IMR-90 (cell line): ENCODE measurements around the gene PITRM1. TPM values are rescaled to one million over a fixed set of nuclear protein-coding genes. Genes with fewer than 3 reads are reported as not detected.

Experiments
- ATAC-seq: fragments of 200-7000 bp; cut with Tn5 transposase; 2 replicates; pipeline ENCODE4 v1.9.1; 2020; ENCODE audit warnings: low read depth, mild to moderate bottlenecking, moderate library complexity
- BruUV-seq: library from RNA; stranded (reverse); fragments of 400-500 nt; replicated peaks from 2 replicates; lab custom pipeline; 2021; lab: Mats Ljungman, UMichigan
- CTCF ChIA-PET: fragments of 300-600 bp; formaldehyde crosslinking; extraction: SDS; loops from one replicate; lab custom pipeline; 2021; ENCODE audit warnings: antibody characterized with exemption; lab: Yijun Ruan, JAX
- POLR2A ChIA-PET: fragments of 300-600 bp; sonication (Branson Sonifier 250); formaldehyde crosslinking; loops from one replicate; lab custom pipeline; 2022; ENCODE audit warnings: antibody characterized with exemption; ENCODE audit not compliant: unreplicated experiment; lab: Charles Lee
- DNase-seq: peaks from one replicate; pipeline ENCODE4 v3.0.0; 2013
- H2AFZ ChIP-seq: replicated peaks from 2 replicates; pipeline ENCODE3; 2013; ENCODE audit warnings: low read length, mild to moderate bottlenecking; ENCODE audit not compliant: poor library complexity
- H2AK5ac ChIP-seq: 2 replicates; pipeline ENCODE4 v1.6.1; 2013; ENCODE audit warnings: low read depth, low read length, inconsistent platforms
- H2AK9ac ChIP-seq: replicated peaks from 2 replicates; pipeline ENCODE3; 2013; ENCODE audit warnings: mild to moderate bottlenecking, low read depth, low read length, moderate library complexity; ENCODE audit not compliant: poor library complexity
- H2BK120ac ChIP-seq: 2 replicates; pipeline ENCODE4 v1.6.1; 2013; ENCODE audit warnings: low read depth, low read length, inconsistent platforms
- H2BK15ac ChIP-seq: 3 replicates; pipeline ENCODE4 v1.6.1; 2013; ENCODE audit warnings: low read depth, low read length, inconsistent platforms
- H2BK20ac ChIP-seq: 2 replicates; pipeline ENCODE4 v1.6.1; 2013; ENCODE audit warnings: low read depth, mild to moderate bottlenecking, inconsistent platforms, low read length, moderate library complexity
- H2BK5ac ChIP-seq: 2 replicates; pipeline ENCODE4 v1.6.1; 2013; ENCODE audit warnings: mild to moderate bottlenecking, low read depth, low read length, inconsistent platforms; ENCODE audit not compliant: poor library complexity, severe bottlenecking
- H3K14ac ChIP-seq: replicated peaks from 2 replicates; pipeline ENCODE4 v1.6.1; 2013; ENCODE audit warnings: low read depth, low read length, inconsistent platforms
- H3K18ac ChIP-seq: 2 replicates; pipeline ENCODE4 v1.6.1; 2013; ENCODE audit warnings: low read depth, low read length, control low read depth
- H3K23ac ChIP-seq: 2 replicates; pipeline ENCODE4 v1.6.1; 2013; ENCODE audit warnings: low read depth, low read length, inconsistent platforms
- H3K27ac ChIP-seq: 2 replicates; pipeline ENCODE4 v1.5.1; 2013; ENCODE audit warnings: mild to moderate bottlenecking, control low read depth, low read length; ENCODE audit not compliant: insufficient read depth
- H3K27me3 ChIP-seq: 2 replicates; pipeline ENCODE4 v1.6.1; 2013; ENCODE audit warnings: low read length; ENCODE audit not compliant: control insufficient read depth, insufficient read depth
- H3K36me3 ChIP-seq: 2 replicates; pipeline ENCODE4 v1.6.1; 2013; ENCODE audit warnings: low read length, mixed read lengths; ENCODE audit not compliant: control insufficient read depth, insufficient read depth
- H3K4ac ChIP-seq: 2 replicates; pipeline ENCODE4 v1.6.1; 2013; ENCODE audit warnings: low read depth, low read length, inconsistent platforms
- H3K4me1 ChIP-seq: 2 replicates; pipeline ENCODE4 v1.6.1; 2013; ENCODE audit warnings: low read length, mixed read lengths; ENCODE audit not compliant: control insufficient read depth, insufficient read depth
- H3K4me2 ChIP-seq: 2 replicates; pipeline ENCODE4 v1.6.1; 2013; ENCODE audit warnings: low read depth, mild to moderate bottlenecking, control low read depth, low read length, moderate library complexity
- H3K4me3 ChIP-seq: 2 replicates; pipeline ENCODE4 v1.5.1; 2013; ENCODE audit warnings: low read depth, mild to moderate bottlenecking, control low read depth, low read length, moderate library complexity; ENCODE audit not compliant: insufficient read depth
- H3K56ac ChIP-seq: 2 replicates; pipeline ENCODE4 v1.6.1; 2013; ENCODE audit warnings: low read length, inconsistent platforms; ENCODE audit not compliant: insufficient read depth; ENCODE audit errors: extremely low read depth
- H3K79me1 ChIP-seq, 2 experiments: 2 replicates each; pipeline ENCODE4 v1.6.1; 2013; ENCODE audit warnings: low read length in 2 of 2, inconsistent platforms in 1 of 2, low read depth in 1 of 2
- H3K9ac ChIP-seq: 2 replicates; pipeline ENCODE4 v1.6.1; 2013; ENCODE audit warnings: low read depth, low read length, control low read depth
- H3K9me1 ChIP-seq: 2 replicates; pipeline ENCODE4 v1.6.1; 2013; ENCODE audit warnings: low read length, inconsistent platforms; ENCODE audit not compliant: insufficient read depth
- H3K9me3 ChIP-seq: 2 replicates; pipeline ENCODE4 v1.6.1; 2013; ENCODE audit warnings: low read length; ENCODE audit not compliant: control insufficient read depth, insufficient read depth
- H4K20me1 ChIP-seq: 2 replicates; pipeline ENCODE4 v1.6.1; 2013; ENCODE audit warnings: low read length, inconsistent platforms; ENCODE audit not compliant: insufficient read depth
- H4K5ac ChIP-seq: 2 replicates; pipeline ENCODE4 v1.6.1; 2013; ENCODE audit warnings: mild to moderate bottlenecking, low read depth, low read length, control low read depth
- H4K8ac ChIP-seq, 2 experiments: 2 replicates each; pipeline ENCODE4 v1.6.1; 2013; ENCODE audit warnings: low read depth in 2 of 2, low read length in 2 of 2, control low read depth in 1 of 2, inconsistent platforms in 1 of 2
- H4K91ac ChIP-seq: 2 replicates; pipeline ENCODE4 v1.6.1; 2013; ENCODE audit warnings: low read depth, low read length, inconsistent platforms; ENCODE audit not compliant: insufficient read depth
- BHLHE40 ChIP-seq: fragments of 150-350 bp; IDR thresholded peaks from 2 replicates; pipeline ENCODE4 v1.6.1; 2016; ENCODE audit warnings: mild to moderate bottlenecking, low read depth, low read length
- CEBPB ChIP-seq: IDR thresholded peaks from 2 replicates; pipeline ENCODE4 v1.6.1; 2012; ENCODE audit warnings: low read depth, low read length, improper control_type of control experiment
- FOS ChIP-seq: fragments of 150-350 bp; IDR thresholded peaks from 2 replicates; pipeline ENCODE4 v1.6.1; 2016; ENCODE audit warnings: low read depth, low read length
- MAFK ChIP-seq: IDR thresholded peaks from 2 replicates; pipeline ENCODE4 v1.6.1; 2012; ENCODE audit warnings: low read depth, low read length, improper control_type of control experiment
- MAZ ChIP-seq: IDR thresholded peaks from 2 replicates; pipeline ENCODE4 v1.6.1; 2012; ENCODE audit warnings: low read depth, mild to moderate bottlenecking, low read length, improper control_type of control experiment, moderate library complexity, borderline replicate concordance
- MXI1 ChIP-seq: IDR thresholded peaks from 2 replicates; pipeline ENCODE4 v1.6.1; 2012; ENCODE audit warnings: low read depth, mild to moderate bottlenecking, low read length, moderate library complexity, borderline replicate concordance
- NFE2L2 ChIP-seq: fragments of 150-350 bp; IDR thresholded peaks from 2 replicates; pipeline ENCODE4 v1.6.1; 2016; ENCODE audit warnings: low read depth, mild to moderate bottlenecking, low read length
- POLR2A ChIP-seq: IDR thresholded peaks from 2 replicates; pipeline ENCODE4 v1.6.1; 2012; ENCODE audit warnings: mild to moderate bottlenecking, low read depth, low read length
- RAD21 ChIP-seq: IDR thresholded peaks from 2 replicates; pipeline ENCODE4 v1.6.1; 2012; ENCODE audit warnings: low read length, improper control_type of control experiment
- RFX5 ChIP-seq: IDR thresholded peaks from 2 replicates; pipeline ENCODE4 v1.8.0; 2012; ENCODE audit warnings: low read depth, mild to moderate bottlenecking, low read length, moderate library complexity
- WGBS, 2 experiments: methylation state at CpG; one replicate each; pipeline versions ENCODE4 v1.1.5 to v1.1.7; 2013; ENCODE audit warnings: missing lambda C conversion rate in 2 of 2; ENCODE audit not compliant: insufficient read length in 1 of 2; ENCODE audit errors: extremely low coverage in 2 of 2; 5-methylcytosine and 5-hydroxymethylcytosine counted together
- dilution Hi-C: fragments of 300-500 bp; cut with HindIII; formaldehyde crosslinking; loops from one replicate; pipeline ENCODE4 v1.14.3; 2018; ENCODE audit warnings: low sequenced_read_pairs; ENCODE audit not compliant: unreplicated experiment
- in situ Hi-C: fragments of 300-500 bp; cut with MboI; formaldehyde crosslinking; loops from 3 replicates; pipeline ENCODE4 v1.14.3; 2019; ENCODE audit warnings: low sequenced_read_pairs, inconsistent platforms, mixed read lengths
- intact Hi-C: fragments of 100-400 bp; cut with micrococcal nuclease; formaldehyde crosslinking; loops from 2 replicates; pipeline ENCODE4 v1.10.0; 2022
- polyA plus RNA-seq, 3 experiments: library from polyadenylated mRNA; depleted of rRNA; stranded (reverse); fragments of >200 nt; gene quantifications; 2 replicates each; pipeline ENCODE4 v1.2.3, GENCODE V29; 2012; ENCODE audit warnings: low replicate concordance in 1 of 3
- total RNA-seq: library from RNA; depleted of rRNA; stranded (reverse); fragments of >200 nt; gene quantifications from 2 replicates; pipeline ENCODE4 v1.2.3, GENCODE V29; 2012
- TF ChIP-seq, protein P1 (sequence below): fragments of 150-350 bp; IDR thresholded peaks from 2 replicates; pipeline ENCODE4 v1.6.1; 2016; ENCODE audit warnings: low read depth, mild to moderate bottlenecking, low read length, moderate library complexity, borderline replicate concordance
- TF ChIP-seq, protein P2 (sequence below): fragments of 150-350 bp; IDR thresholded peaks from 2 replicates; pipeline ENCODE4 v1.6.1; 2017; ENCODE audit warnings: mild to moderate bottlenecking, antibody characterized with exemption, low read length, low read depth
- TF ChIP-seq, protein P3 (sequence below): conservative IDR thresholded peaks from 2 replicates; pipeline ENCODE4 v1.5.1; 2012; ENCODE audit warnings: mild to moderate bottlenecking, low read depth, low read length, improper control_type of control experiment

The PITRM1 gene
- total and polyA plus RNA-seq, 2 of the 4 experiments (the other 2 are of a cell fraction): 97.1 to 124 TPM

DNA sequence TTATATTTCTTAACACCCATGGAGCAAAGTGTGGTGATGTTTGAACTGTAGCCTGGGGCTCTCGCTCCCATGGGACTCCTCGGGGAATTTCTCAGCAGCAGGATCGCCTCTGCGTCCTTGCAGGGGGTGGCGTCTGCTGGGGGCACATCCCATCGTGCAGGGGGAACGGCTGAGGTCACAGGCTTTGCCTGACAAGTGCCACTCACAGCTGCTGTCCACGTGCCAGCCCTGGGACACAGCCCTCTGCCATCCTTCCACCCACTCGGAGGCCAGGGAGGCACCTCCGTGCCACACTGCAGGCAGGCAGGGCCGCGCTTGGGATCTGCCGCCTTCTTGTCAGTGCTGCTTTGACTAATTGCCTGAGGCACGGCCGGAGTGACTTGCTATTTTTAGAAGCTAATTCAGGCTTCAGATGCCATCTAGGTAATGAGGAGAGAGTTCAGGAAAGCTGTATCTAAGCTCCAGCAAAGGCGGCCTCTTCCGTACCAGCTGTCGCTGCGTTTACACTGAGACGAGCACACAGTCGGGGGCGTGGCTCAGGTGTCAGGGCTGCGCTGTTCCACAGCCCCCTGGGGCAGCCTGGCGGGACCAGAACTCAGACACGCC, 45.7 kb downstream of the PITRM1 start:
- no peaks in the 10 kb centered on the region for H3K9me3 ChIP-seq
- WGBS, 2 experiments: 57% methylated on average over 8 of the region's 25 CpGs; no CpG with 5 or more reads in 1 of the 2 experiments
- peaks cover 14 to 60% of the 10 kb centered on the region in 2 experiments for H3K79me1 ChIP-seq
- dilution Hi-C loops (no loop called here), in situ Hi-C loops (no loop called here), intact Hi-C loops (no loop called here)
- peaks cover 87% of the 10 kb centered on the region for H3K36me3 ChIP-seq
- H2AFZ ChIP-seq: peak overlapping the region; percentile 49
- H4K20me1 ChIP-seq: peaks cover 38% of the 10 kb centered on the region
- no peak overlapping the region for H2AK9ac ChIP-seq
- H3K9me1 ChIP-seq: peaks cover 10% of the 10 kb centered on the region; the same call in 1 of the 2 replicates
- no peak overlapping the region for H4K8ac ChIP-seq
- no peak overlapping the region for H3K14ac ChIP-seq
- H4K91ac ChIP-seq: no peak overlapping the region
- H3K27me3 ChIP-seq: no peaks in the 10 kb centered on the region
- H2BK15ac ChIP-seq: no peak overlapping the region
- H3K56ac ChIP-seq: no peak overlapping the region
- H2BK5ac ChIP-seq: no peak overlapping the region
- CTCF ChIA-PET: no interaction called here
- ATAC-seq: no peak
- TF ChIP-seq RFX5 (no peak), MAZ (no peak), BHLHE40 (no peak), MAFK (no peak), POLR2A (no peak), CEBPB (no peak), RAD21 (no peak), NFE2L2 (no peak), FOS (no peak), MXI1 (no peak)
- TF ChIP-seq, protein P1, sequence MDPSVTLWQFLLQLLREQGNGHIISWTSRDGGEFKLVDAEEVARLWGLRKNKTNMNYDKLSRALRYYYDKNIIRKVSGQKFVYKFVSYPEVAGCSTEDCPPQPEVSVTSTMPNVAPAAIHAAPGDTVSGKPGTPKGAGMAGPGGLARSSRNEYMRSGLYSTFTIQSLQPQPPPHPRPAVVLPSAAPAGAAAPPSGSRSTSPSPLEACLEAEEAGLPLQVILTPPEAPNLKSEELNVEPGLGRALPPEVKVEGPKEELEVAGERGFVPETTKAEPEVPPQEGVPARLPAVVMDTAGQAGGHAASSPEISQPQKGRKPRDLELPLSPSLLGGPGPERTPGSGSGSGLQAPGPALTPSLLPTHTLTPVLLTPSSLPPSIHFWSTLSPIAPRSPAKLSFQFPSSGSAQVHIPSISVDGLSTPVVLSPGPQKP: no peak
- TF ChIP-seq, protein P2, sequence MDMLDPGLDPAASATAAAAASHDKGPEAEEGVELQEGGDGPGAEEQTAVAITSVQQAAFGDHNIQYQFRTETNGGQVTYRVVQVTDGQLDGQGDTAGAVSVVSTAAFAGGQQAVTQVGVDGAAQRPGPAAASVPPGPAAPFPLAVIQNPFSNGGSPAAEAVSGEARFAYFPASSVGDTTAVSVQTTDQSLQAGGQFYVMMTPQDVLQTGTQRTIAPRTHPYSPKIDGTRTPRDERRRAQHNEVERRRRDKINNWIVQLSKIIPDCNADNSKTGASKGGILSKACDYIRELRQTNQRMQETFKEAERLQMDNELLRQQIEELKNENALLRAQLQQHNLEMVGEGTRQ: no peak
- TF ChIP-seq, protein P3, sequence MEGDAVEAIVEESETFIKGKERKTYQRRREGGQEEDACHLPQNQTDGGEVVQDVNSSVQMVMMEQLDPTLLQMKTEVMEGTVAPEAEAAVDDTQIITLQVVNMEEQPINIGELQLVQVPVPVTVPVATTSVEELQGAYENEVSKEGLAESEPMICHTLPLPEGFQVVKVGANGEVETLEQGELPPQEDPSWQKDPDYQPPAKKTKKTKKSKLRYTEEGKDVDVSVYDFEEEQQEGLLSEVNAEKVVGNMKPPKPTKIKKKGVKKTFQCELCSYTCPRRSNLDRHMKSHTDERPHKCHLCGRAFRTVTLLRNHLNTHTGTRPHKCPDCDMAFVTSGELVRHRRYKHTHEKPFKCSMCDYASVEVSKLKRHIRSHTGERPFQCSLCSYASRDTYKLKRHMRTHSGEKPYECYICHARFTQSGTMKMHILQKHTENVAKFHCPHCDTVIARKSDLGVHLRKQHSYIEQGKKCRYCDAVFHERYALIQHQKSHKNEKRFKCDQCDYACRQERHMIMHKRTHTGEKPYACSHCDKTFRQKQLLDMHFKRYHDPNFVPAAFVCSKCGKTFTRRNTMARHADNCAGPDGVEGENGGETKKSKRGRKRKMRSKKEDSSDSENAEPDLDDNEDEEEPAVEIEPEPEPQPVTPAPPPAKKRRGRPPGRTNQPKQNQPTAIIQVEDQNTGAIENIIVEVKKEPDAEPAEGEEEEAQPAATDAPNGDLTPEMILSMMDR: no peak
- no peak for DNase-seq
- H3K4me3 ChIP-seq: no peak overlapping the region
- no peak overlapping the region for H3K18ac ChIP-seq
- no peak overlapping the region for H4K5ac ChIP-seq
- H2BK120ac ChIP-seq: no peak overlapping the region
- no peak overlapping the region for H2BK20ac ChIP-seq
- H3K9ac ChIP-seq: no peak overlapping the region
- no peak overlapping the region for H2AK5ac ChIP-seq
- H3K4ac ChIP-seq: no peak overlapping the region
- no peaks in the 10 kb centered on the region for H3K4me1 ChIP-seq
- POLR2A ChIA-PET: no interaction called here
- no peak overlapping the region for H3K27ac ChIP-seq
- no TSS peak for BruUV-seq
- H3K4me2 ChIP-seq: no peak overlapping the region
- no peak overlapping the region for H3K23ac ChIP-seq
